IPS-18a (cell line): ENCODE data around the gene ANXA5.

Experiments used
- H3K27ac ChIP-seq: one replicate; pipeline ENCODE4 v1.5.1; 2013; ENCODE audit warnings: low read length
- H3K27me3 ChIP-seq: one replicate; pipeline ENCODE4 v1.6.1; 2013; ENCODE audit warnings: mild to moderate bottlenecking, low read length; ENCODE audit not compliant: control insufficient read depth, insufficient read depth
- H3K36me3 ChIP-seq: one replicate; pipeline ENCODE4 v1.6.1; 2013; ENCODE audit warnings: low read depth, low read length; ENCODE audit not compliant: control insufficient read depth
- H3K4me1 ChIP-seq: one replicate; pipeline ENCODE4 v1.6.1; 2013; ENCODE audit warnings: low read depth, low read length; ENCODE audit not compliant: control insufficient read depth
- H3K4me3 ChIP-seq: one replicate; pipeline ENCODE4 v1.5.1; 2013; ENCODE audit warnings: low read length
- H3K9ac ChIP-seq: one replicate; pipeline ENCODE4 v1.6.1; 2013; ENCODE audit warnings: mild to moderate bottlenecking, low read length, moderate library complexity
- H3K9me3 ChIP-seq: one replicate; pipeline ENCODE4 v1.6.1; 2013; ENCODE audit warnings: low read depth, low read length; ENCODE audit not compliant: control insufficient read depth

The ANXA5 gene

DNA sequence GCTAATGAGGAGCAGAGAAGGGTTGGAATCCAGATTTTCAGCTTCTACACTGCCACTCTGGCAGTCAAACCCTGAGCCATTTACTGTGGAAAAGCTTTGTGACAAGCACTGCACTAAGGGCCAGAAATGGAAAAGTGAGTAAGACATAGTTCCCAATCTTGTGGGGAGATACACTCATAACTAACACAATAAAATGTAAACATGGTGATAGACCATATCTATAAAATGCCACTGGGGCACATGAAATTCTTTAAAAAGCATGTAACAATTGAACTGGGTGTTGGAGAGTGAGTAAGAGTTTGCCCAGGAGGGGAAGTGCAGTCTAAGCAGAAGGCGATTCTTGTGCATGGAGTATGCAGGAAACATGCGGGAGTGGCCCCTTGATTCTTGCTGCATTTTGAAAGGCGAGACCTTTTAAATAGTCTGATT is 32.0 kb upstream of the ANXA5 start:
- H3K27me3 ChIP-seq, result no peaks in the 10 kb centered on the region
- no peak overlapping the region for H3K4me3 ChIP-seq
- H3K9me3 ChIP-seq, result no peaks in the 10 kb centered on the region
- no peaks in the 10 kb centered on the region for H3K36me3 ChIP-seq
- H3K9ac ChIP-seq, result no peak overlapping the region
- no peaks in the 10 kb centered on the region for H3K4me1 ChIP-seq
- H3K27ac ChIP-seq, result no peak overlapping the region

- H3K9ac ChIP-seq, result no peak overlapping the region
- no peak overlapping the region for H3K27ac ChIP-seq
Observed at GRCh38 chr4:121728066-121728465, 31.3 kb upstream of the ANXA5 start.

GRCh38 chr4:121726642-121727268 is 30.0 kb upstream of the ANXA5 start:
- no peaks in the 10 kb centered on the region for H3K36me3 ChIP-seq
- no peaks in the 10 kb centered on the region for H3K4me1 ChIP-seq
- no peaks in the 10 kb centered on the region for H3K27me3 ChIP-seq
- H3K4me3 ChIP-seq, result no peak overlapping the region
- H3K9ac ChIP-seq, result no peak overlapping the region
- H3K27ac ChIP-seq, result no peak overlapping the region
- H3K9me3 ChIP-seq, result no peaks in the 10 kb centered on the region

More at GRCh38 chr4:121728066-121728465, 31.3 kb upstream of the ANXA5 start:
- H3K9me3 ChIP-seq, result no peaks in the 10 kb centered on the region
- no peaks in the 10 kb centered on the region for H3K27me3 ChIP-seq
- no peaks in the 10 kb centered on the region for H3K36me3 ChIP-seq
- H3K4me1 ChIP-seq, result no peaks in the 10 kb centered on the region
- no peak overlapping the region for H3K4me3 ChIP-seq

DNA sequence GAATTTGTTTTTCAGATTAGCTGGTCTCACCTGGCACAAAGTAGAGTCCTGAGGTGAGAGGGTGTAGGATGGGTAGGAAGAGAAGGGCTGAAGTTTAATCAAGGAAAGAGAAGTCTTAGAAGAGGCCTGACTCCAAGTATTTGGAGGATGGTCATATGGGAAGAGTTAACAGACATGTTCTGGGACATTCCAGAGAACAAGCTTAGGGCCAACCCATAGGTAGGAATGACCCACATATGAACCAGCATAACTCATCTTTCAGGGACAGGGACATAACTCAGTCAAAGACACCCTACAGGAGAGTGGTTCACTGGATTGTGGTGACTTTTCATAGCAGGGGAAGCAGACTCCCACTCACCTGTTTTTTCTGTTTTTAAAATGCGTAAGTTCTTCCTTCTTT is 27.9 kb upstream of the ANXA5 start:
- no peaks in the 10 kb centered on the region for H3K27me3 ChIP-seq
- H3K9me3 ChIP-seq, result no peaks in the 10 kb centered on the region
- H3K9ac ChIP-seq, result no peak overlapping the region
- no peaks in the 10 kb centered on the region for H3K4me1 ChIP-seq
- H3K4me3 ChIP-seq, result no peak overlapping the region
- no peak overlapping the region for H3K27ac ChIP-seq
- no peaks in the 10 kb centered on the region for H3K36me3 ChIP-seq

DNA sequence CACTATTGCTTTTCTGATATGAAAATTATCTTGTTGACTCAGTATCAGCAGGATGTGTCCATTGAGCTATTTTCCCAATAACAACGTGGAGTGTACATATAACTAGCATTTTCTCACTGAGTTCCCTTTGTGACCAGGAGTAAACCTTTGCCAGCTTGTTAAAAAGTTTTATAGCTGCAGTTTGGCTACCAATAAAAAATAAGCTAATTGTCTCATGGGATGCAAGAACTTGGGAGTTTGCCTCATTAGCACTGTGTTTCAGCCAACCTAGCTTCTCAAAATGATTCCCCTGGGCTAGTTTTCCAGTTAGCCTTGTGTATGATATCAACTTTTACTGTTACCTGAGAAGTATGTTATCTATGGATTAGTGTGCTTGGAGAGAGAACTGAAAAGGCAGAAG is 24.9 kb upstream of the ANXA5 start:
- Histone ChIP-seq H3K4me1 (no peaks in the 10 kb centered on the region), H3K9ac (no peak overlapping the region), H3K36me3 (no peaks in the 10 kb centered on the region), H3K9me3 (no peaks in the 10 kb centered on the region), H3K27ac (no peak overlapping the region), H3K4me3 (no peak overlapping the region), H3K27me3 (no peaks in the 10 kb centered on the region)

- H3K9ac ChIP-seq, result no peak overlapping the region
- H3K27me3 ChIP-seq, result no peaks in the 10 kb centered on the region
- H3K9me3 ChIP-seq, result no peaks in the 10 kb centered on the region
- H3K4me1 ChIP-seq, result no peaks in the 10 kb centered on the region
- H3K36me3 ChIP-seq, result no peaks in the 10 kb centered on the region
- no peak overlapping the region for H3K27ac ChIP-seq
- no peak overlapping the region for H3K4me3 ChIP-seq
Observed at GRCh38 chr4:121720109-121720508, 23.3 kb upstream of the ANXA5 start.

- no peak overlapping the region for H3K27ac ChIP-seq
- no peak overlapping the region for H3K4me3 ChIP-seq
- peaks cover 1% of the 10 kb centered on the region for H3K4me1 ChIP-seq
- no peaks in the 10 kb centered on the region for H3K36me3 ChIP-seq
- no peak overlapping the region for H3K9ac ChIP-seq
- no peaks in the 10 kb centered on the region for H3K27me3 ChIP-seq
- H3K9me3 ChIP-seq, result no peaks in the 10 kb centered on the region
Observed at GRCh38 chr4:121717680-121718237, 21.0 kb upstream of the ANXA5 start.

DNA sequence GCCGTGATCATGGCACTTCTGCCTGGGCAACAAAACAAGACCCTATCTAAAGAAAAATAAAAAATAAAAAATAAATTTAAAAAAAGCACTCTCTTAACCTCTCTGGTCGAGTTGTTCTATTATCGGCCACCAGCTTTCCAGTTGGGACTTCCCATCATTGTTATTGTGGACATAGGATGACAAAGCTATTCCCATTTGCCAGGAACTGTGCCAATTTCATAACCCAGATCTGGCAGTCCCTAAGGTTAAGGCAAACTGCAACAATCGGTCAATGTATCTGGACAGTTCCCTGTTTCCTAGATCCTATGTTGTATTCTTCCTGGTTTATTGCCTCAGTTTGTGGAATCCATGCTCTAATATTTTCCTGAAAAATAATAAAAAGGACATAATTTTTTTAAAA is 17.8 kb upstream of the ANXA5 start:
- Histone ChIP-seq H3K9ac (no peak overlapping the region), H3K4me3 (no peak overlapping the region), H3K4me1 (peaks cover 20% of the 10 kb centered on the region), H3K9me3 (no peaks in the 10 kb centered on the region), H3K27me3 (no peaks in the 10 kb centered on the region), H3K36me3 (no peaks in the 10 kb centered on the region), H3K27ac (no peak overlapping the region)

GRCh38 chr4:121712783-121713182 is 16.0 kb upstream of the ANXA5 start:
- peaks cover 20% of the 10 kb centered on the region for H3K4me1 ChIP-seq
- H3K9ac ChIP-seq, result no peak overlapping the region
- no peak overlapping the region for H3K27ac ChIP-seq
- no peaks in the 10 kb centered on the region for H3K36me3 ChIP-seq
- no peaks in the 10 kb centered on the region for H3K9me3 ChIP-seq
- no peak overlapping the region for H3K4me3 ChIP-seq
- no peaks in the 10 kb centered on the region for H3K27me3 ChIP-seq

- no peak overlapping the region for H3K4me3 ChIP-seq
Observed at GRCh38 chr4:121712001-121712651, 15.3 kb upstream of the ANXA5 start.

DNA sequence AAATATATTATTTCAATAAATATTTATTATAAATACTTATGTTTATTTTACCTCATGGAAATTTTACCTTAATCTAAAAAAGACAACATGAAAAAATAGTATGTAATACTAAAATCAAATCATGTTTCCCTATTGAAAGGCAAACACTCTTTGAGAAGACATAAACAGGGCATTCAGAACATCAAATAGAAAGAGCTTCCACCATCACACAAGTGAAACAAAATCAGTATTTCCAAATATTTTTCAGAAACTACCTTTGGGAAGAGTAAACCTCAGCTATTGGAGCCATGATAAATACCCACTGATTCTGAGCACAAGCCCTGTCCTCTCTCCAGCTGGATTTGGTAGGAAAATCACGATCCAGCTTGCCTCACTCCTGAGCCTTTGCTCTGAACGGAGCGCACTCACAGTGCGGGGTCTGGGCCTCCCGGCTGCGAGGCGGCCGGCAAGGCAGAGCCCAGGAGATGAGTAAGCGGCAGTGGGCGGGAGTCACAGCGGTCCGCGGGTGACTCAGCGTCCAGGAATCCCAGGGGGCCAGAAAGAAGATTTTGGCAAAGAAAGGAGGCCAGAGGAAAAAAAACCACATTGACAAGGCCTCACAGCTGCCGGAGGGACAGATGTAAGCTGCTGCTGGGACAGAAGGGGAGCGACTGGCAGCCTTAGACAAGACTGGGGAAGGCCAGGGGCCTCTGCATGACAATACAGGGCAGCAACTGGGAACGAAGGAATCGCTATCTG is 14.7 kb upstream of the ANXA5 start:
- Histone ChIP-seq H3K27ac (peak overlapping the region; percentile 72), H3K4me3 (peak overlapping the region; percentile 54), H3K9me3 (no peaks in the 10 kb centered on the region), H3K27me3 (no peaks in the 10 kb centered on the region), H3K36me3 (no peaks in the 10 kb centered on the region), H3K4me1 (peaks cover 20% of the 10 kb centered on the region), H3K9ac (peak overlapping the region; percentile 45)

More at GRCh38 chr4:121712001-121712651, 15.3 kb upstream of the ANXA5 start:
- no peaks in the 10 kb centered on the region for H3K36me3 ChIP-seq
- H3K9me3 ChIP-seq, result no peaks in the 10 kb centered on the region
- H3K9ac ChIP-seq, result no peak overlapping the region
- H3K27me3 ChIP-seq, result no peaks in the 10 kb centered on the region
- H3K4me1 ChIP-seq, result peaks cover 20% of the 10 kb centered on the region
- peak overlapping the region; percentile 0 for H3K27ac ChIP-seq
